HEK293T (cell line): ENCODE data around the gene LRFN4.

Experiments used
- CTCF ChIA-PET: fragments of 350-600 bp; formaldehyde crosslinking; extraction: SDS; loops from one replicate; lab custom pipeline; 2021; ENCODE audit warnings: antibody characterized with exemption, inconsistent platforms; lab: Yijun Ruan, JAX
- POLR2A ChIA-PET: fragments of 350-600 bp; formaldehyde crosslinking; extraction: SDS; loops from one replicate; lab custom pipeline; 2020; ENCODE audit warnings: antibody characterized with exemption, inconsistent platforms; lab: Yijun Ruan, JAX
- DNase-seq: peaks from one replicate; pipeline ENCODE4 v3.0.0; 2012; ENCODE audit warnings: mixed read lengths; ENCODE audit errors: extremely low spot score
- ARNT ChIP-seq: fragments of 450-650 bp; IDR thresholded peaks from 2 replicates; pipeline ENCODE4 v1.6.1; 2017; ENCODE audit warnings: mild to moderate bottlenecking
- BHLHE40 ChIP-seq: fragments of 450-650 bp; IDR thresholded peaks from 2 replicates; pipeline ENCODE4 v1.6.1; 2016; ENCODE audit warnings: mild to moderate bottlenecking, moderate library complexity, borderline replicate concordance
- CTBP1 ChIP-seq: fragments of 450-650 bp; IDR thresholded peaks from 2 replicates; pipeline ENCODE4 v1.6.1; 2016; ENCODE audit warnings: borderline replicate concordance
- ELF4 ChIP-seq: fragments of 450-650 bp; IDR thresholded peaks from 2 replicates; pipeline ENCODE4 v1.6.1; 2017; ENCODE audit warnings: antibody characterized with exemption
- FOXA1 ChIP-seq: fragments of 450-650 bp; IDR thresholded peaks from 2 replicates; pipeline ENCODE4 v1.6.1; 2016; ENCODE audit warnings: mild to moderate bottlenecking
- FOXK2 ChIP-seq: fragments of 450-650 bp; IDR thresholded peaks from 2 replicates; pipeline ENCODE4 v1.6.1; 2016; ENCODE audit warnings: mild to moderate bottlenecking
- FOXM1 ChIP-seq: fragments of 450-650 bp; IDR thresholded peaks from 2 replicates; pipeline ENCODE4 v1.6.1; 2017; ENCODE audit warnings: mild to moderate bottlenecking, borderline replicate concordance
- HDGF ChIP-seq: fragments of 450-650 bp; IDR thresholded peaks from 2 replicates; pipeline ENCODE4 v1.6.1; 2017; ENCODE audit warnings: antibody characterized with exemption, borderline replicate concordance
- L3MBTL2 ChIP-seq: fragments of 450-650 bp; conservative IDR thresholded peaks from 2 replicates; pipeline ENCODE4 v1.6.1; 2016; ENCODE audit warnings: mild to moderate bottlenecking
- LEF1 ChIP-seq: fragments of 450-650 bp; IDR thresholded peaks from 2 replicates; pipeline ENCODE4 v1.6.1; 2017; ENCODE audit warnings: mild to moderate bottlenecking, borderline replicate concordance
- NFRKB ChIP-seq: fragments of 450-650 bp; IDR thresholded peaks from 2 replicates; pipeline ENCODE4 v1.6.1; 2016; ENCODE audit warnings: mild to moderate bottlenecking, moderate library complexity
- SP1 ChIP-seq: fragments of 450-650 bp; IDR thresholded peaks from 2 replicates; pipeline ENCODE4 v1.6.1; 2017
- SUZ12 ChIP-seq: fragments of 450-650 bp; IDR thresholded peaks from 2 replicates; pipeline ENCODE4 v1.6.1; 2016; ENCODE audit warnings: mild to moderate bottlenecking
- TARDBP ChIP-seq: fragments of 450-650 bp; IDR thresholded peaks from 2 replicates; pipeline ENCODE4 v1.6.1; 2016
- ZNF384 ChIP-seq: fragments of 450-650 bp; IDR thresholded peaks from 2 replicates; pipeline ENCODE4 v1.6.1; 2016
- TF ChIP-seq, protein P1 (sequence below): fragments of 450-650 bp; IDR thresholded peaks from 2 replicates; pipeline ENCODE4 v1.6.1; 2016

Gene LRFN4

DNA sequence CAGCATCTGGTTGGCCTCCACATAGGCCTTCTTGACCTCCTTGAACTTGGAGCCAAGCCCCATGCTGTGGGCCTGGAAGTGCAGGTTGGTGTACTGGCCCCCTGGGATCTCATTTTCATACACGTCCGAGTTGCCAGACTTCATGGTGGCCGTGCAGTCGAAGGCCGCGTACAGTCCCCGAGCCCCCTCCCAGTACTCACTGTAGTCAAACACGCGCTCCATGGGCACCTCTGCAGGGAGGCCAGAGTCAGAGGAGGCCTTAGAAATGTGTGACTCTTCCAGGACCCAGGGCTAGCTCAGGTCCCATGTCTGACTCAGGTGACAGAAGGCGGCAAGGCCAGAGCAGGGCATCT, 6.7 kb upstream of the LRFN4 start:
- CTCF ChIA-PET: no interaction called here
- POLR2A ChIA-PET: interaction anchor here (2.2 kb wide), 1 partner anchor 10 kb away, joined by 5 read pairs; no protein-coding TSS in a partner anchor
- DNase-seq: no peak
- no peak for TF ChIP-seq NFRKB
- no peak for TF ChIP-seq SUZ12
- TF ChIP-seq ARNT: no peak
- TF ChIP-seq CTBP1: no peak
- TF ChIP-seq SP1: no peak
- no peak for TF ChIP-seq FOXA1
- TF ChIP-seq LEF1: no peak
- no peak for TF ChIP-seq FOXK2
- no peak for TF ChIP-seq L3MBTL2
- TF ChIP-seq, protein P1, sequence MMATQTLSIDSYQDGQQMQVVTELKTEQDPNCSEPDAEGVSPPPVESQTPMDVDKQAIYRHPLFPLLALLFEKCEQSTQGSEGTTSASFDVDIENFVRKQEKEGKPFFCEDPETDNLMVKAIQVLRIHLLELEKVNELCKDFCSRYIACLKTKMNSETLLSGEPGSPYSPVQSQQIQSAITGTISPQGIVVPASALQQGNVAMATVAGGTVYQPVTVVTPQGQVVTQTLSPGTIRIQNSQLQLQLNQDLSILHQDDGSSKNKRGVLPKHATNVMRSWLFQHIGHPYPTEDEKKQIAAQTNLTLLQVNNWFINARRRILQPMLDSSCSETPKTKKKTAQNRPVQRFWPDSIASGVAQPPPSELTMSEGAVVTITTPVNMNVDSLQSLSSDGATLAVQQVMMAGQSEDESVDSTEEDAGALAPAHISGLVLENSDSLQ: no peak
- TF ChIP-seq BHLHE40: no peak
- TF ChIP-seq TARDBP: no peak
- TF ChIP-seq ZNF384: no peak
- TF ChIP-seq ELF4: no peak
- no peak for TF ChIP-seq HDGF
- no peak for TF ChIP-seq FOXM1

GRCh38 chr11:66850588-66851238, 6.2 kb upstream of the LRFN4 start:
- POLR2A ChIA-PET: no interaction called here

GRCh38 chr11:66851239-66851596, 5.6 kb upstream of the LRFN4 start:
- DNase-seq: no peak
- ChIA-PET POLR2A (interaction anchor here (5.5 kb wide), 1 partner anchor 7 kb away, joined by 63 read pairs; the partner anchor contains the start of gene RCE1), CTCF (interaction anchor here (1.0 to 1.4 kb wide), 4 partner anchors 11 to 125 kb away, joined by 3 to 9 read pairs (median 4); partner anchors contain the start of gene C11orf86)
- TF ChIP-seq SUZ12: no peak
- TF ChIP-seq L3MBTL2: no peak
- no peak for TF ChIP-seq FOXM1
- no peak for TF ChIP-seq SP1
- TF ChIP-seq CTBP1: no peak
- TF ChIP-seq ARNT: no peak
- TF ChIP-seq ELF4: no peak
- no peak for TF ChIP-seq ZNF384
- TF ChIP-seq TARDBP: no peak
- no peak for TF ChIP-seq LEF1
- no peak for TF ChIP-seq HDGF
- TF ChIP-seq, protein P1: no peak
- TF ChIP-seq FOXK2: no peak
- TF ChIP-seq FOXA1: no peak
- TF ChIP-seq BHLHE40: no peak
- no peak for TF ChIP-seq NFRKB

More at GRCh38 chr11:66850588-66851238, 6.2 kb upstream of the LRFN4 start:
- no peak for DNase-seq
- CTCF ChIA-PET: no interaction called here
- TF ChIP-seq ELF4 (no peak), FOXK2 (no peak), ZNF384 (no peak)

DNA sequence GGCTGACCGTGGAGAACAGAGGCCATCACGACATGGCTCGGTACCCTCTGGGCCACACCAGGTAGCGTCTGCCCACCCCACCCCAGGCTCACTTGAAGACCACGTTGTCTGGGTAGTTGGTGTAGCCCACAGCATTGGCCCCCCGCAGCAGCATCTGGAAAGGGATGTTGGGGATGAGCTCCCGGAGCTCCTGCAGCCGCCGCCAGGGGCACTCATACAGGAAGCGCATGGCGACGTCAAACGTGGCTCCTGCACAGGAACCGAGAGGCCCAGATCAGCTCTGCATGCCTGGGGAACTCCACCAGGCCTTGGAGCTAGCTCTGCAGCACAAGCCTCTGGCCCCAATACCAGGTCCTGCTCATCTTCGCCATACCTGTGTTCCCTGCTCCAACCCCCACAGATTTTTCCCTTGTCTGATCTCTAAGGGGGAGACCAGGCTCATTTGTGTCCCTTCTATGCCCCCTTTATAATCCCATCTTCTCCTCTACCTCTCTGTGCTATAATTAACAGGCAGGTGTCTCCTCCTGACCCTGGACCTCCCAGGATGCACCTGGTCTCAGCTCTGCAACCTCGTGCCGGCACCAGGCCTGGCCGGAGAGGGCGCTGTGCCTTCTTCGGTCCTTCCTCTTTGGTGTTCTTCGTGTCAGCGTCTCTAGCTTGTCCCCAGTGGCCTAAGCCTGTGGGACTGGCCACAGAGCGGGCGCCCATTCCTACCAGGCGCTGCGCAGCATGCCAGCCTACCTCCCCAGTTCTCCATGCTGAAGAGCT, 5.0 kb upstream of the LRFN4 start:
- ChIA-PET POLR2A (interaction anchor here (0.5 to 5.5 kb wide), 2 partner anchors 8 to 238 kb away, joined by 4 to 63 read pairs; partner anchors contain the start of gene RCE1), CTCF (interaction anchor here (0.6 to 1.4 kb wide), 5 partner anchors 12 to 124 kb away, joined by 3 to 9 read pairs (median 3); partner anchors contain the start of gene C11orf86)
- no peak for TF ChIP-seq ZNF384
- TF ChIP-seq FOXK2: no peak
- TF ChIP-seq, protein P1: no peak
- no peak for TF ChIP-seq TARDBP
- TF ChIP-seq HDGF: no peak
- TF ChIP-seq ARNT: no peak
- no peak for TF ChIP-seq LEF1
- TF ChIP-seq SUZ12: no peak
- DNase-seq: peak; percentile 62

DNA sequence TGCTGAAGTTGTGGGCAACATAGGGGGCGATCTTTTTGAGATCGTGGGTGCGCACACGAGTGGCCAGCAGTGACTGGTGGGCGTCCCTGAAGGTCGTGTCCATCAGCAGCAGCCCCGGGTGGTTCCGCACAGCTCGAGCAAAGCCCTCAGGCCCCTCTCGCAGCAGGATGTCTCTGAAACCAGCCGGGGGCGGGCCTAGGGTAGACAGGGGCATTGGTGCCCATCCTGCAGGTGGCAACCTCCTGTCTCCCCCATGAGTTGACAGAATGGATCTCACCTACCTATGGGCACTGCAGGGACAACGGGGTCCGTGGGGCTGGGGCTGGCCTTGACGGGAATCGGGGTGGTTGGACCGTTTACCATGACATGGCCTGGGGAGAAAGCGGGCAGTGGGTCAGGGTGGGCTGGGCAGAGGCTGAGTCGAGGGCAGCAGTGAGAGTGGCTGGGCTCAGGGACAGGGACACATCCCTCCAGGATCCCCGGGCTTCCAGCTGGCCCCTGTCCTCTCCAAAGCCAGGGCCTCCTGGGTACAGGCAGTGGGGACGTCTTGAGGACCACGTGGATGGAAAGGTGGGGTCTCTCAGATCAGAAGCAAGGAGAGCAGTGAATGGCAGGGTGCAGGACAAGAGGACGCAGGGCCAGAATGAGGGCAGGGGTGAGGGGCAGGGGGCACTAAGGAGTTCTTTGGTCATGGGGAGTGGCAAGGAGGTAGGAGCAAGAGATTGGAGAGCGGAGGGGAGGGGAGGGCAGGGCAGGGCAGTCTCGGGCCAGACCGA, 4.2 kb upstream of the LRFN4 start:
- DNase-seq: no peak
- POLR2A ChIA-PET: interaction anchor here (0.5 to 5.5 kb wide), 2 partner anchors 9 to 239 kb away, joined by 4 to 63 read pairs; partner anchors contain the start of gene RCE1
- CTCF ChIA-PET: interaction anchor here (1.1 to 1.4 kb wide), 3 partner anchors 15 to 123 kb away, joined by 3 to 9 read pairs (median 4); partner anchors contain the start of gene C11orf86
- no peak for TF ChIP-seq LEF1
- TF ChIP-seq SP1: no peak
- TF ChIP-seq, protein P1: no peak
- TF ChIP-seq FOXK2: no peak
- no peak for TF ChIP-seq FOXA1
- no peak for TF ChIP-seq BHLHE40
- TF ChIP-seq NFRKB: no peak
- TF ChIP-seq ARNT: no peak
- TF ChIP-seq CTBP1: no peak
- no peak for TF ChIP-seq HDGF
- TF ChIP-seq TARDBP: no peak
- no peak for TF ChIP-seq ELF4
